K562 (cell line): Measurements from ENCODE around the gene LMNB1. TPM values are rescaled to one million over a fixed set of nuclear protein-coding genes. Genes with fewer than 3 reads are reported as not detected.
A peak's percentile ranks its signal among the peaks of the same experiment; 100 is the strongest.

Experiments
- FOXK1 ChIP-seq: sonication (generic); formaldehyde crosslinking; IDR thresholded peaks from 2 replicates; pipeline ENCODE4 v1.8.0; 2022; ENCODE audit warnings: missing genetic modification reagents, mild to moderate bottlenecking, borderline replicate concordance
- GATA2 ChIP-seq: sonication (generic); formaldehyde crosslinking; IDR thresholded peaks from 2 replicates; pipeline ENCODE4 v1.4.0; 2020; ENCODE audit warnings: mild to moderate bottlenecking, missing genetic modification reagents
- GATAD2A ChIP-seq: fragments of 450-650 bp; IDR thresholded peaks from 2 replicates; pipeline ENCODE4 v1.6.1; 2017
- HDAC6 ChIP-seq: IDR thresholded peaks from 2 replicates; pipeline ENCODE4 v1.6.1; 2012; ENCODE audit warnings: low read depth, mild to moderate bottlenecking, control low read depth, inconsistent platforms, low read length, moderate library complexity
- NFIX ChIP-seq: fragments of 250-450 bp; sonication (Bioruptor Pico); IDR thresholded peaks from 2 replicates; pipeline ENCODE4 v1.4.0; 2020; ENCODE audit warnings: low read depth, mild to moderate bottlenecking, moderate library complexity
- NRF1 ChIP-seq, 2 experiments: fragments of 450-650 bp; IDR thresholded peaks in 1 of 2; conservative IDR thresholded peaks in 1 of 2; 2 replicates each; pipeline ENCODE4 v1.6.1; 2014; ENCODE audit warnings: mild to moderate bottlenecking in 2 of 2
- RUNX1 ChIP-seq: sonication (generic); IDR thresholded peaks from 2 replicates; pipeline ENCODE4 v1.6.1; 2016; ENCODE audit warnings: antibody characterized with exemption, low read depth
- SPI1 ChIP-seq: IDR thresholded peaks from 2 replicates; pipeline ENCODE4 v1.6.1; 2011; ENCODE audit warnings: low read depth, low read length, control low read depth, borderline replicate concordance
- XRCC3 ChIP-seq: fragments of 450-650 bp; IDR thresholded peaks from 2 replicates; pipeline ENCODE4 v1.6.1; 2017; ENCODE audit warnings: mild to moderate bottlenecking, moderate library complexity
- YY1 ChIP-seq, 3 experiments: IDR thresholded peaks; 2 replicates each; pipeline ENCODE4 v1.6.1; 2011; ENCODE audit warnings: low read length in 2 of 3, mild to moderate bottlenecking in 2 of 3, moderate library complexity in 2 of 3, borderline replicate concordance in 1 of 3, control low read depth in 1 of 3, low read depth in 1 of 3; ENCODE audit not compliant: insufficient read depth in 3 of 3, insufficient replicate concordance in 2 of 3, control insufficient read depth in 1 of 3, insufficient read length in 1 of 3; ENCODE audit errors: extremely low read depth in 1 of 3
- ZFPM2 ChIP-seq: fragments of 250-450 bp; sonication (Bioruptor Pico); IDR thresholded peaks from 2 replicates; pipeline ENCODE4 v1.5.1; 2022; ENCODE audit warnings: mild to moderate bottlenecking
- ZNF146 ChIP-seq: IDR thresholded peaks from one replicate; pipeline ENCODE4 v1.6.1; 2018; ENCODE audit warnings: missing compliant biosample characterization; ENCODE audit not compliant: unreplicated experiment
- ZNF212 ChIP-seq: fragments of 450-650 bp; formaldehyde crosslinking; IDR thresholded peaks from 2 replicates; pipeline ENCODE4 v1.4.0; 2020; ENCODE audit warnings: mild to moderate bottlenecking
- ZSCAN32 ChIP-seq: fragments of 450-650 bp; formaldehyde crosslinking; IDR thresholded peaks from 2 replicates; pipeline ENCODE4 v1.4.0; 2020; ENCODE audit warnings: mild to moderate bottlenecking, moderate library complexity
- polyA plus RNA-seq, 8 experiments: library from polyadenylated mRNA; depleted of rRNA in 4 of 8; stranded (reverse) in 5 of 8; unstranded in 3 of 8; fragments of >200 nt; fragmentation: Nextera tagmentation in 2 of 8; fragmentation: Illumina TruSeq in 1 of 8; extraction: Ambion mirVana in 2 of 8; extraction: Trizol in 1 of 8; gene quantifications; 2 replicates each; pipeline versions ENCODE4 v1.2.1 to v1.2.3, GENCODE V29; 2011 to 2014; ENCODE audit warnings: inconsistent platforms in 1 of 8, missing spikeins in 1 of 8
- total RNA-seq, 7 experiments: library from RNA; depleted of rRNA in 6 of 7; stranded (reverse); fragments of >200 nt in 6 of 7; fragmentation: Illumina TruSeq in 2 of 7; extraction: Trizol in 2 of 7; gene quantifications; 2 replicates each; pipeline versions ENCODE4 v1.2.1 to v1.2.3, GENCODE V29; 2011 to 2021; ENCODE audit warnings: low replicate concordance in 1 of 7
- TF ChIP-seq, protein P1 (sequence below): fragments of 450-650 bp; IDR thresholded peaks from 2 replicates; pipeline ENCODE4 v1.6.1; 2017; ENCODE audit warnings: antibody characterized with exemption
- TF ChIP-seq, protein P2 (sequence below): fragments of 450-650 bp; IDR thresholded peaks from 2 replicates; pipeline ENCODE4 v1.6.1; 2018; ENCODE audit warnings: mild to moderate bottlenecking, low read depth; ENCODE audit not compliant: partially characterized antibody
- TF ChIP-seq, protein P3 (sequence below), 2 experiments: fragments of 250-450 bp in 1 of 2; fragments of 450-650 bp in 1 of 2; sonication (Bioruptor Pico) in 1 of 2; IDR thresholded peaks; 2 replicates each; pipeline versions ENCODE4 v1.6.1 to v1.8.0; 2016 to 2021; ENCODE audit warnings: mild to moderate bottlenecking in 2 of 2, moderate library complexity in 2 of 2, missing compliant biosample characterization in 1 of 2, missing genetic modification characterization in 1 of 2

Gene LMNB1
- total and polyA plus RNA-seq, 9 of the 15 experiments (the other 6 are each of a cell fraction or from before 2014, with no cell fraction given) = 2.8 to 190 (median 131) TPM

DNA sequence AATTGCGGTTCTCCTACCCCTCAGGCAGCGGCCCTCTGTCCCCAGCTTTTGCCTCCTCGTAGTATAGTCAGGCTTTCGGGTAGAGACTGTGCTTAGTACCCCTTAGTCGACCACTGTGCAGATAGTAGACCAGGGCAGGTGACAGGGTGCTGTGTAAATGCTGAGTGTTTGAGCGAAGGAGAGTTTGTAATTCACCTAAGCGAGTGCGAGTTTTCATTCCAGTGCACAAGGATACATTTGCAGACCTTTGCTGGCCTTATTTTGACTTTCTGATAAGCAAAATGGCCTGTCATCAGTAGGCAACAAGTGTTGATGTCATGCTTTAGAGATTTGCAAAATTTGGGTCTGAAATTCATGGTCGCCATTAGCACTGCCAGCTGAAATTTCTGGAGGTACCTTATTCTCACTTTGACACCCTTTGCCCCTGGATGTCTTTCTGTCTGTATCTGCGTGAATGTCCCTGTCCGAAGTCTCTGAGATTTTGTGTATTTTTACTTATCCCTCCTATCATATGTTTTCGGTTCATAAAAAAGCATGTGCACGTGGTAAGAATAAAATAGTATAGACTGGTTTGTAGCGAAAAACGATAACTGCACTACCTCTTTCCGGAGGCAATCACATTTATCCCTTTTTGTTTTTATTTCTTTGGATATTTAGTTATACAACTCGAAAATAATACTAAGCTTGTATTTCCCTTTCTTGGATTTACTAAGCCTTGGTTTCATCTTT, 1.9 kb downstream of the LMNB1 start (continued):
- TF ChIP-seq, protein P1, sequence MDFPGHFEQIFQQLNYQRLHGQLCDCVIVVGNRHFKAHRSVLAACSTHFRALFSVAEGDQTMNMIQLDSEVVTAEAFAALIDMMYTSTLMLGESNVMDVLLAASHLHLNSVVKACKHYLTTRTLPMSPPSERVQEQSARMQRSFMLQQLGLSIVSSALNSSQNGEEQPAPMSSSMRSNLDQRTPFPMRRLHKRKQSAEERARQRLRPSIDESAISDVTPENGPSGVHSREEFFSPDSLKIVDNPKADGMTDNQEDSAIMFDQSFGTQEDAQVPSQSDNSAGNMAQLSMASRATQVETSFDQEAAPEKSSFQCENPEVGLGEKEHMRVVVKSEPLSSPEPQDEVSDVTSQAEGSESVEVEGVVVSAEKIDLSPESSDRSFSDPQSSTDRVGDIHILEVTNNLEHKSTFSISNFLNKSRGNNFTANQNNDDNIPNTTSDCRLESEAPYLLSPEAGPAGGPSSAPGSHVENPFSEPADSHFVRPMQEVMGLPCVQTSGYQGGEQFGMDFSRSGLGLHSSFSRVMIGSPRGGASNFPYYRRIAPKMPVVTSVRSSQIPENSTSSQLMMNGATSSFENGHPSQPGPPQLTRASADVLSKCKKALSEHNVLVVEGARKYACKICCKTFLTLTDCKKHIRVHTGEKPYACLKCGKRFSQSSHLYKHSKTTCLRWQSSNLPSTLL = no peak
- TF ChIP-seq ZNF146 = no peak
- TF ChIP-seq XRCC3 = no peak
- no peak for TF ChIP-seq HDAC6
- no peak for TF ChIP-seq GATA2 (CRISPR knock-in tag)
- TF ChIP-seq ZNF212 (CRISPR knock-in tag) = no peak
- TF ChIP-seq, protein P2, sequence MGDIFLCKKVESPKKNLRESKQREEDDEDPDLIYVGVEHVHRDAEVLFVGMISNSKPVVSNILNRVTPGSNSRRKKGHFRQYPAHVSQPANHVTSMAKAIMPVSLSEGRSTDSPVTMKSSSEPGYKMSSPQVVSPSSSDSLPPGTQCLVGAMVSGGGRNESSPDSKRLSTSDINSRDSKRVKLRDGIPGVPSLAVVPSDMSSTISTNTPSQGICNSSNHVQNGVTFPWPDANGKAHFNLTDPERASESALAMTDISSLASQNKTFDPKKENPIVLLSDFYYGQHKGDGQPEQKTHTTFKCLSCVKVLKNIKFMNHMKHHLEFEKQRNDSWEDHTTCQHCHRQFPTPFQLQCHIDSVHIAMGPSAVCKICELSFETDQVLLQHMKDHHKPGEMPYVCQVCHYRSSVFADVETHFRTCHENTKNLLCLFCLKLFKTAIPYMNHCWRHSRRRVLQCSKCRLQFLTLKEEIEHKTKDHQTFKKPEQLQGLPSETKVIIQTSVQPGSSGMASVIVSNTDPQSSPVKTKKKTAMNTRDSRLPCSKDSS = no peak
- TF ChIP-seq FOXK1 (CRISPR knock-in tag) = peak; percentile 92
- TF ChIP-seq GATAD2A = no peak
- TF ChIP-seq, protein P3, sequence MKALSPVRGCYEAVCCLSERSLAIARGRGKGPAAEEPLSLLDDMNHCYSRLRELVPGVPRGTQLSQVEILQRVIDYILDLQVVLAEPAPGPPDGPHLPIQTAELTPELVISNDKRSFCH (CRISPR knock-in tag; IDR thresholded peaks at IDR 0.05) = no peak
- TF ChIP-seq, protein P3 (tag; IDR thresholded peaks at IDR 0.05) = no peak
- no peak for TF ChIP-seq ZFPM2 (CRISPR knock-in tag)
- TF ChIP-seq NFIX = no peak
- TF ChIP-seq RUNX1 = no peak; the same call in 1 of the 2 replicates
- TF ChIP-seq NRF1 (conservative IDR thresholded peaks at IDR 0.05 in 1 of 2, IDR thresholded peaks at IDR 0.05 in 1 of 2) = peak in 1 of 2 experiments; percentile 49; a peak in 2 of 4 replicates
- no peak for TF ChIP-seq ZSCAN32 (CRISPR knock-in tag)
- TF ChIP-seq SPI1 = no peak
- TF ChIP-seq YY1 (IDR thresholded peaks at IDR 0.05; ENCODE audit: borderline replicate concordance in 1 of 3, control insufficient read depth in 1 of 3, extremely low read depth in 1 of 3, insufficient read depth in 3 of 3, insufficient read length in 1 of 3, insufficient replicate concordance in 2 of 3, low read depth in 1 of 3, low read length in 2 of 3) = peak in 2 of 3 experiments; percentile 12 to 80
